Stimulated activated naive CD4-positive, alpha-beta T cell (primary cell): ENCODE measurements around the gene PEX12.
"Not testable (repeated sequence)": the region's sequence is repeated elsewhere in the genome, so short reads cannot be mapped to it uniquely, and the experiment has no call there.

Experiments
- DNase-seq, 6 experiments: peaks; one replicate each; lab custom pipeline; 2025; lab: John Stamatoyannopoulos, UW

Gene PEX12

DNA sequence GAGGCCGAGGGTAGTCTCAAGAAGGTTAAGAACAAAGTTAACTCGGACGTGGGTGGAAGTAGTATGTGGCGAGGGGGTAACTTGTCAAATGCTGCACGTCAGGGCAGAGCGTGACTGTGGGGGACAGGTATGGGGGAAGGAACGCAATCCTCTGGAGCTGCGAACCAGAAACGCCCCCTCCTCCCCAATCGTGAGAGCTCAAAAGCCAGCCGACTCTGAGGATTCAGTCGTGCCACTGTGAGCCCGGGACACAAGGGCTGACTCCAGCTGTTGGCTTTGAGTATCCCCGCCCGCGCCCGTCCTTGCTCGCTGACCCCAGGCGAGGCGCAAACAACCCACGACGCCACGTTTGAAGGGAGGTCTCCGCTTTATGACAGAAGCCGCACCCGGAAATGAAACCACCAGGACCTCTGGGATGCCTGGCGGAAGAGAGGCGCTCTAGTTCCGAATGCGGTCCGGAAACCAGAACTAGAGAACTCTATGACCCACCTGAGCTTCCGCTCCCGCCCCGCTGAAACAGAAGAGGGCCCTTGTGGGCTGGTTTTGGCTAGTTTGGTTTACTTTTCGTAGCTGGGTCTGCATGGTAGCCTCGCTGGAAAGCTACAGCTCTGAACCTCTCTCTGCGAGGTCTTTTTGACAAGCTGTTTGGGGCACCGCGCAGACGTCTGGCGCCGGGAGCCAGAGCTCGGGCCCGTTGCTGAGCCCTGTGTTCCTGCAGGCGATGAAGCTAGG lies at the start of gene PEX12:
Gene PEX12, minus strand, starts transcription at position 375 of the 732 bp plus-strand sequence. CDS start 550 bp downstream, outside the sequence.
- DNase-seq: peak; percentile 77 to 91 (median 88)

DNA sequence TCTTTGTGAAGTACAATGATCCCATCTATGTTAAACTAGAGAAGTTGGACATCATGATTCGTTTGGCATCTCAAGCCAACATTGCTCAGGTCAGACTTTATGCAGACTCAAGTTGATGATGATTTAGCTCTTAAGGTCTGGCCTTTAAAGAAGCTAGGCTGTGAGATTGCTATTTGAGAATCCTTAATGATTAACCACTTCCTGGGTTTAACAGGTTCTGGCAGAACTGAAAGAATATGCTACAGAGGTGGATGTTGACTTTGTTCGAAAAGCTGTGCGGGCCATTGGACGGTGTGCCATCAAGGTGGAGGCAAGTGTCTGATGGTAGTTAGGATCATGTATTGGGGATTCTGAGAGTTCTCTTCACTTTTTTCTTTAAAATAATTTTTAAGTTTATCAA lies 49.0 kb upstream of the PEX12 start:
- DNase-seq: no peak

DNA sequence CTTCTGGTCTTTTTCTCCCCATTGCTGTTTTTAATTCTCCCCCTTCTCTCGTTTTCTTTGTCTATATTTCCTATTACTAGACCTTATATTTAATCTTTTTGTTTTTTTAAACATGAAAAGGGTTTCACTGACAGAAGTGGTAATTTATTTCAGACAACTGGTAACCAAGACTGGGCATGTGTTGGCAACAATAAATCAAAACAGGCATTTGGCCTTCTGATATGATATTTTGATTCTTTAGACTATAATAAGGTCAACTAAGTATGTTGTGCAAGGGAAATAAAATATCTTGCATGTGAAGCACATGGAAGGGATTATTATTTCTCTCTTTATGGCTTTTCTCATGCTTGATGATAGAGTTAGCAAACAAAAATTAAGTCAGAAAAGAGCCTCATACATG lies 43.4 kb upstream of the PEX12 start:
- no peak for DNase-seq

DNA sequence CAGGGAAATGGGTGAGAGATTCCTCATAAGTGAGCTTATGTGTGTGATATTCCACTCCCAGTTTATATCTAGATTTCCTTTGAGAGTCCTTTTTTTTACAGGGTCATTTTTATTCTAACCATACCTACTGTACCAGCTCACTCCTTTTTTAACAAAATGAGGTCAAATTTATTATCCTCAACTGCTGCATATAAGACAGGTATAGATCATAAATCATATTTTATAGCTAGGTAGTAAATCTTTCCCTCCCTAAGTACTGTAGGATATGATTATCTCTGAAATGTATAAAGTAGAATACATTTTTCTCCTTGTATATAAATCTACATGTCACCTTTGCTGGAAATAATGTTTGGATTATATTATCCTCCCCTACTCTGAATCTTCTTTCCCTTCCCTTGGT lies 40.3 kb upstream of the PEX12 start:
- DNase-seq: no peak

DNA sequence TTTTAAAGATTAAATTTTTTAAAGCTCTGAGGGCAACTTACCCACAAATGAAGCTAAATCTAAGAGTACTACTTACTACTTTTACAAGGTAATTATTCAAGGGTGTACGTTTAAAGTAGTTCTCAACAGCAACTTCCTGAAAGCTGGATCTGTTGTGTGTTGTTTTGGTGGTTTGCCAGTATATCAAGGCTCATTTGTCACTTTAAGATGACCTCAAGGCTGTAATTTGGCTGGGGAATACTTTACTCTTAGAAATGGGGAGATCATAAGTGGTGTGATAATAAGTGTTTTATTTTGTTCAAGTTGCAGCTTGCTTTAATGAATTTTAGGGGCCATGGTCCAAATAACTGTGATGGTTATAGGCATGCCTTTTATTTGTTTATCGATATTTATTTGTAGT lies 39.1 kb upstream of the PEX12 start:
- no peak for DNase-seq

DNA sequence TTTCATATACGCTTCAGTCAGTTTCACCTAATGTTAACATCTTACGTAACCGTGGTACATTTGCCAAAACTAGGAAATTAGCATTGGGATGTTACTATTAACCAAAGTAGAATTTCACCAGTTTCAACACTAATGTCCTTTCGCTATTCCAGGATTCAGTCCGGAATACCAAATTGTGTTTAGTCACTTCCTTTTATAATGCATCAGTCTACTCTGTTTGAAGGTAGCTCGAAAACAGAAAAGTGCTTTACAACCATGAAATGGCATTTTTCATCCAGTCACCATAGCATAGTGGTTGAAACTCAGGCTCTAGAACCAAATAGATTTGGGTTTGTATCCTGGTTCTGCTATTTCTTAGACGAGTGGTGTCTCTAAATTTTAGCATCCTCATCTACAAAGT lies 38.2 kb upstream of the PEX12 start:
- DNase-seq: no peak

DNA sequence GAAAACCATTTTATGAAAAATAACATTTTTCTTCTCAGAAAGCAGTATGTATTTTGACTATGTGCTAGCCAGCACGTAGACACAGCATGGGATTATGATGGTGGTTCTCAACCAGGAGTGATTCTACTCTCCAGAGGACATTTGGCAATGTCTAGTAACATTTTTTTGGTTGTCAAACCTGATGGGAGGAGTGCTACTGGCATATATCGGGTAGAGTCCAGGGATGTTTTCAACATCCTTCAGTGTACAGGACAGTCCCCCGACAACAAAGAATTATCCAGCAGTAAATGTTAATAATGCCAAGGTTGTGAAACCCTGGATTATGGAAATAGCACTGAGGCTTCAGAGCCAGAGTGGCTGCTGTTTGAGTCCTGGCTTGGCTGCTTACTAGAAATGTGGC lies 36.4 kb upstream of the PEX12 start:
- DNase-seq: no peak

DNA sequence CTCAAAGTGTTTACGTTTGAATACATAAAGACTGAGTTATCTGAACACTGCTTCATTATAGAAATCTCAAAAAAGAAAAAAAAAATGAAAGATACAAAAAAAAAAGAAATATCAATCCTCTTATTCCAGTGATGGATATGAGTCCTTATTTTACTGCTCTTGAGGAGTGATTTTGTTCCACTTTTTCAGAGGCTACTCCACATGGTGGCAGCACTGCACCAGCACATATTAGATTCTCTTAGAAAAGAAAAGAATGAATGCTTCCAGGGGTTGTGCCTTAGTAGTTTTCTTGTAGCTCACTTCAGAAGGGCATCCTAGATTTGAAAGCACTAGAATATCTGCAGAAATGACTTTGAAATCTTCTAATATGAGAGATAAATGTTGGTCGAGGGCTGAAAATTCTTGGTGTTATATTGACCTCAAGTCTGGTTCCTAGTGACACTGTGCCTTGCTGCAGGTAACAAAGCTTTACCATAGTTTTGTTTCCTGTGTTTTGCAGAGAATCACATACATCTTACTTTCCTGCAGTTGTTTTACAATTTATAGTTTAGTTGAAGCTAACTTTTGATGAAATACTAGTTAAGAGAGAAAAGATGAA lies 34.7 kb upstream of the PEX12 start:
- peak; percentile 4 to 56 (median 20) for DNase-seq

DNA sequence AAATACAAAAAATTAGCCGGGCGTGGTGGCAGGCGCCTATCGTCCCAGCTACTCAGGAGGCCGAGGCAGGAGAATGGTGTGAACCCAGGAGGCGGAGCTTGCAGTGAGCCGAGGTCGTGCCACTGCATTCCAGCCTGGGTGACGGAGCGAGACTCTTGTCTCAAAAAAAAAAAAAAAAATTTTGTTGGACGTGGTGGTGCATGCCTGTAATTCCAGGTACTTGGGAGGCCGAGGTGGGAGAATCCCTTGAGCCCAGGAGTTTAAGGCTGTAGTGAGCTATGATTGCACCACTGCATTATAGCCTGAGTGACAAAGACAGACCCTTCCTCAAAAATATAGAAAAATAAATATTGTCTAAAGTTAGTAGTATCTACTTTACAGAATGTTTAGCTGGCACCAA lies 32.4 kb upstream of the PEX12 start:
- not testable (repeated sequence) for DNase-seq

DNA sequence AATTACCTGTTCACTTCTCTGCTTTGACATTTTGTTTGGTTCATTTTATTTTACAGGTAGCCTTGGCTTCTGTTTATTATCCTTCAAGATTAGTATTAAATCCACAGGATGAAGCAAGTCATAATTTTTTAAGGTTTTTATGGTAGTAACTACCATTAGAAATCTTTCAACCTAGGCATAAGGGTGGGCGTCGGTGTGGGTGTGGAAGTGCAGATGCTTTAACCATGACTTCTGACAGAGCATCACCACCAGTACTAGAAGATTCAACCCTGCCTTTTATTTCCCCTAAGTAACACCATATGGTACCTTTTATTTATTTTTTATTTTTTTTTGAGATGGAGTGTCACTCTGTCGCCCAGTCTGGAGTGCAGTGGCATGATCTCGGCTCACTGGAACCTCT lies 31.5 kb upstream of the PEX12 start:
- no peak for DNase-seq

DNA sequence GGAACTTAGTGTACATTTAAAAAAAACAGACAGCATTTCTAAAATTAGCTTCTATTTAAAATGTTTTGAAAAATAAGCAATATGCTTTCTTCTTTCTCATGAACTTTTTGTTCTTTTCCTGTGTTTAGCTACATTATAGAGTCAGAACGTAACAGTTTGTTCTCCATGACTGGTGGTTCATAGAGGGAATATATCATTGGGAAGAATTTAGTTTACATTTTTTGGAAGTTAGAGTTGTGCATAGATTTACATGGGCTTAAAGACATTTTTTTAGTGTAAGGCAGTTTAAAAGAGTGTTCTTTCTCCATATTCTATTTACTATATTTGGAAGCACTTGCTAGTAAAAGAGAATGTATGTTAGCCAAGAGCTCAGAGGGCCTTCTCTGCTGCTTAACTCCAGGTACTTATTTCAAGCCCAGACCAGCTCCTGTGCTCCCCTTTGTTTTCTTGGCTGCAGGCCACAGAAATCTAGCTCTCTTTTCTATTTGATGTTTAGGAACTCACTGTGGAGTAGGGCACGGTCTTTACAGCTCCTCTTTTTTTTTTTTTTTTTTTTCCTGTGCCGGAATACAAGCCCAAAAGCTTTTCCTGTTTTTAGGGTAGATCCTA lies 29.0 kb upstream of the PEX12 start:
- DNase-seq: no peak

DNA sequence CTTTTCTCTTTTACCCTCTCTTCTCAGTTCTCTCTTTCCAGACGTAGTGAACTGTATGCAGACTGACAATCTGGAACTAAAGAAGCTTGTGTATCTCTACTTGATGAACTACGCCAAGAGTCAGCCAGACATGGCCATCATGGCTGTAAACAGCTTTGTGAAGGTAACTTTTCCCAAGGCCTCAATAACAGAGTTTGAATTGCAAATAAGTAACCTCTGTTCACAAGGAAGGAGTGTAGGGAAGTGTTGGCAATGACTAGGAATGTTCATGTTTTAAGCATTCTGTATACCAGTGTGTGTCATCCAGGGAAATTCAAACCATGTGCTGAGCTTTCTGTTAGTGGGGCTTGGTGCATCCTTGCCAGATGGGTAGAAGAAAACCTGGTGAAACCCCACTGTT lies 27.3 kb upstream of the PEX12 start:
- DNase-seq: no peak

DNA sequence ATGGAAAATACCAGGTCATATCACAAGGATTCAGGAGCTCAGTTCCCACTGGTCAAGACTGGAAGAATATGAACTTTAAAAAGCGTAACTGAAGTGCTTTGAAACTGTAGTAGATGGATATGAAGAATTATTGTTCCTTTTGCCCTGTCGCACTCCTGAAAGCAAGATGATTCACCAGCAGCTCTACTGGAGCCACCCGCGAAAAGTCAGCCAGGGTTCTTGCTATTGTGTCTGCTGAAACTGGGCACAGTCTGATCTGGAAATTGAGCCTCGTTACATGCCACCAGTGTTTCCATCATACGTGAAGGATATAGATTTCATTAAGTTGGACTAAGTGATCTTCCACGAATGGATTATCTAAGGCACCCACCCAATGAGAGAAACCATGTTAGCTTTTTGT lies 25.3 kb upstream of the PEX12 start:
- no peak for DNase-seq

DNA sequence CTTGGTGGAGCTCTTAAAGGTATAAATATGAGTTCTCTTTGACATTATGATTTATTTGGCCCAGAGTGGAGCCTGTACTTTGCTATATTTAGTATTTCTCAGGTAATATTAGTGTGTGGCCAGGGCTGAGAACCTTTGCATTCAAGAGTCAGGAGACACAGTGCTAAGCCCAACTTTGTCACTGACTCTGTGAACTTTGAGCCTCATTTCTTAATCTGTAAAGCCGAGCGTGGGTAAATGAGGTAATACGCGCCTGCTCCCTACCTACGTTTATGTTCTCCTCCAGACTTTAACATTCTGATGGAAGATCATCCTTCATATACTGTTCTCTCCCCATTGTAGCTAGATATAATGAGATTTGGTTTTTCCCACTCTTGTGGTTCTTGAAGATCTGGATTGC lies 19.2 kb upstream of the PEX12 start:
- DNase-seq: no peak

DNA sequence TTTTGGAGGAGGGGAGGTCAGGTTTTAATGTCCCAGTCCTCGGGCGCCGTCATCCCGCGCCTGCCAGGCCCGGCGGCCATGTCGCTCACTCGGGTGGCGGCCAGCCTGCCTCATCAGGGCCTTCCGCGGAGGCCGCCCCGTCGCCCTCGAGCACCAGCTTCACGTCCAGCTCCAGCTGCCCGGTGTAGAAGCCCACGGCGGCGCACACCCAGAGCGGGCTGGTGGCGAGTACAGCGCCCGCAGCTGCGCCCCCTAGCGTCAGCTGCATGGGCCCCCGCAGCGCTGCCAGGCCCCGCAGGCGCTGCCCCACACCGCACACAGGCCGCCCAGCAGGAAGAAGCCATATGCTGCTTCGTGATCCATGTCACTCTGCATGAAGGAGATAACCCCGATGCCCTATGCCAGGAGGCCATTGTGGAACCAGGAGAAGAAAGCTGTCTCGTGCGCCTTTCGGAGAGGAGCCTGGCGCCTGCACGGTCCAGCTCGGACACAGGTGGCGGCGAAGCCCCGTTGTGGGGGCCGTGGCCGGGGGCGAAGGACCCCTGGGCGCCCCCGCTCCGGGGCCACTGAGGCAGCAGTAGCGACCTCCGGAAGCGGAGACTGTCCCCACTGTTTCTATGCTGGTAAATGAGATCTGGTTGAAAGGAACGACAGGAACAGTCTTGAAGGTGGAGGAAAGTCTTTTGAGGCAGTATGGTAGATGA lies 18.3 kb upstream of the PEX12 start:
- DNase-seq: no peak

DNA sequence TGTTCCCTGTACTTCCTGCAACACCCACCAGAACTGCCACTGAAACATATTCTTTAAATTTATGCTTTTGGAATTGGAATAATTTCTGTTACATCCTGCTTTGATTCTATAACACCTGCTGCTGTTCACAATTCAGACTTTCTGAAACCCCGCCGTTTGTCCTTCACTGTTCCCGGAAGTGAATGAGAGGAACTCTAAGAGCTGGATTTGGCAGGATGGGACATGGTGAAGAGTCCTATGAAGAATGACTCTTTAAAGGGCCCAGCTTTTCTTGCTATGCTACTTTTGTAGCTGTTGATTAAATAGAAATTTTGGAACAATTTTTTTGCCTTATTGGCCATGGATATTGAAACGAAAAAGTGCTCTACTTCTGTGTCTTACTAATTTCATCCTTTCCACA lies 17.7 kb upstream of the PEX12 start:
- DNase-seq: no peak

DNA sequence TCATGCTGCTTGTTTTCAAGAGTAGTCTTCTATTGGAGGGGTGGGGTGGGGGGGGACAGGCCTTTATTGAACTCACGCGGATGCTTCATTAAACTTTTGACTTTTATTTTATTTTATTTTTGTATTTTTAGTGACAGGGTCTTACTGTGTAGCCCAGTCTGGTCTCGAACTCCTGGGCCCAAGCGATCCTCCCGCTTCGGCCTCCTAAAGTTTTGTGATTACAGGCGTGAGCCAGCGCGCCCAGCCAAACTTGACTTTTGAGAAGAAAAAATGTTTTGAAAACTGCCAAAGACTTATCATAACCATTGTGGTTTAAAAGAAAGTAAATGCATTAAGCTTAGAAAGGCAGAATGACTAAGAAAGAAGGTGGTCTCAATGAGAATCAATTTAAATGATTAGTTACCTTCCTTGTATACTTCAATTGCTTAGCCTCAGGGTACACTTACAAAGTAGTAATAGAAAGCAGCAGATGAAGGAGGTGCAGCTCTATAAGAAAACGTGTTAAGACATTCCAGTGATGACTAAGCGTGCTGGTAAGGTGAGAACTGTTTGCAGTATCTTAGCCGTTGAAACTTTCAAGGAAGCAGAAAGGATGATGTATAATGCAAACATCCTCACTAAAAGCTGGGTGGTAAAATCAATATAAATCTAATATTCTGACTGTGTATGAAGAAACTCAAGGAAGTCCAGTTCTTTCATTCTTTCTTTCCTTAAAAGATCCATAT lies 10.0 kb upstream of the PEX12 start:
- peak in 1 of 6 experiments; percentile 2 for DNase-seq

DNA sequence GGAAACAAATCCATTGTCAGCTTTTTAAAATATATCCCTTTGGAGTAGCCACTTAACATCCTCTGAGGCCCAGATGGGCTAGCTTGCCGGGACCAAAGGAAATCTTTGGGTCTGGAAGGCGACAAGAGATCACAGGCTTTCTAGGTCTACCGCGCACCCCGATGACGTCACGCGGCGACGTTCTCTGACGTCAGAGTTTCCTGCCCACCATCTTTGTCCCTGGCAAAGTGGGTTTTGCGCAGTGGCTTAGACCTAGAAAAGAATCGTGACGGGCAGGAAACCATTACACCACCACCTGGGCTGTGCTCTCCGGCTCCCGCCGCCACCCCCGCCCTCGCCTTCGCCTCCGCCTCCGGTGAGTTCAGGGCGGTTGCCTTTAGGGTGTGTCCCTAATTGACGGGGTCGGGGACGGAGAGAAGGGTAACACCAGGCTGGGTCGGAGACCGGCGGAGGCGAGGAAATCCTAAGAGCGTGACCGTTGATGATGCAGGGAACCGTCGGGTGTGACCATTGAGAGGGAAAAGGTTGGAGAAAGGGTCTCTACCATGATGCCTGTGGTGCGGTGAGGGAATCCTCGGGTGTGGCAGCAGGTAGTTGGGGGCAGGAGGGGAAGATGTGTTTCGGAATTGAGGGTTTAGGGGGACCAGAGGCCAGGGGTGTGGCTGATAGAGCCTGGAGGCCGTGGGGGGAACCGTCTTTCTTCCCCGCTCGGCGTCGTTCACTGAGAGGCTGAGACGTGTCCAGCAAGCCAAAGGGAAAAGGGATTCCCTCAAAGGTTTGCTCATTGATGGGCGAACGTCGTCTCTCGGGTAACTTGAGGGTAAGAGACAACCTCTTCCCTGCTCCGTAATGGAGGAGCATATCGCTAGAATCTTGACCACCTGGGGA lies 8.9 kb upstream of the PEX12 start, which contains the start of gene AP2B1:
Gene AP2B1, plus strand, starts transcription at position 249 of the 888 bp plus-strand sequence. CDS start 6,709 bp downstream, outside the sequence.
- DNase-seq: peak; percentile 95 to 99 (median 98)

DNA sequence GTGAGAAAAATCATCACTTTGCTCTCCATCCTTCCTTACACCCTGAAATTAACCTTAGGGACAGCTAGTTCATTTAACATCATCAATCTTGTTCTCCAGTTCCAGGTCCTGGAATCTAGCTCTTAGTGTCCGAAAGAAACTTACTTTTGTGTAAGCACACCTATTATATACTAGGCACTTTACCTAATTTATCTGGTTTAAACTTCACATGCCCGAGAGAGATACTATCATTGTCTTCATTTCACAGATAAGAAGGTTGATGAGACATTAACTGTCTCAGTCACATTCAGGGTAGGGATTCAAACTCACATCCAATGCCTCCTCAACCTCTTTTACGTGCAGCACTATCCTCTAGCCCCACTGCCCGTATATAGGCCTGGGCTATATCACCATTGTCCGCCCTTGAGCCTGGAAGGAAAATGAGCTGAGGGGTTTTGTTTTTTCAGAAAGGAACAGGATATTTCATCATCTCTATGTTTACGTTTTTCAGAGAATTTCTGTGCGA lies 8.2 kb upstream of the PEX12 start:
- DNase-seq: no peak

DNA sequence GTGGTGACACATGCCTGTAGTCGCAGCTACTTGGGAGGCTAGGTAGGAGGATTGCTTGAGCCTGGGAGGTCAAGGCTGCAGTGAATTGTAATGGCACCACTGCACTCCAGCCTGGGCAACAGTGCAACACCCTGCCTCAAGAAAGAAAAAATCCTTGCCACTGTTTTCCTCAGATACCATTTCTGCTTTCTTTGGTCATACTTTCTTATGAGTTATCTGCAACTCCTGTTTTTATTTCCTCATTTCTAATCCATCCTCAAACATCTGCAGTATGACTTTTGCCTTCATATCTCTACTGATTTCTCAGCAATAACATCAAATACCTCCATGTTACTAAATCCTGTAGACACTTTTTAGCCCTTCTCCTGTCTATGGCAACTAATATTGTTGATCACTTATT lies 5.7 kb upstream of the PEX12 start:
- DNase-seq: no peak

DNA sequence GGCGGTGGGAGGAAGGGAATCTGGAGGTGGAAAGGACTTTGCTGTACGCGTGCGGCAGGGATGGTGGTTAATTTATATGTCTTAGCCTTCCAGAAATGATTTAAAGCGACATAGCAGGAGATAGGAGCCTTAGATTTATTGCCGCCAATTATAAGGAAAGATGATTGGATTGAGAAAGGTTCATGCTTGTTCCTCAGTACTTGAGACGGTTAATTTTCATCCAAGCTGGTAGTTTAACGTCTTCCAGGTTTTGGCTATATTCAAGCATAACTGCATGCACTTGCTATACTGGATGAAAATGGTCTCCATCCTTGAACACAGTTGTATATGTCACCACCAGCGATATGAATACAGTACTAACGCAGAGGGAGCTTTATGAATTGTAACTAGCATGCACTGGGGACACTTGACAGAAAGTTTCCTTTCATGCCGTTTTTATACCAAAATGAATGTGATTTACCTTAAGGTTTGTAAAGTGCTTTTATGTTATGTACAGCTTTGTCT lies 610 bp upstream of the PEX12 start:
- peak in 2 of 6 experiments; percentile 21 to 50 for DNase-seq
